Subcutaneous adipose tissue (tissue), 4 donors: Measurements from ENCODE around the gene SLC28A2. TPM values are rescaled to one million over a fixed set of nuclear protein-coding genes. Genes with fewer than 3 reads are reported as not detected.

ENCODE experiments used
- CTCF ChIP-seq: fragments of 450-650 bp; IDR thresholded peaks from one replicate; pipeline ENCODE4 v1.5.1; 2016; ENCODE audit warnings: low read depth, mild to moderate bottlenecking, control low read depth, antibody characterized with exemption, moderate library complexity
- total RNA-seq, 4 donors: library from RNA; depleted of rRNA; stranded (reverse); fragments of >200 nt; gene quantifications; one replicate each; pipeline ENCODE4 v1.1.0, GENCODE V29; 2016

Gene SLC28A2
- total RNA-seq, 4 donors from 2014 or later: not detected

- TF ChIP-seq CTCF: no peak
Measured at GRCh38 chr15:45225506-45226273, 26.3 kb upstream of the SLC28A2 start.

DNA sequence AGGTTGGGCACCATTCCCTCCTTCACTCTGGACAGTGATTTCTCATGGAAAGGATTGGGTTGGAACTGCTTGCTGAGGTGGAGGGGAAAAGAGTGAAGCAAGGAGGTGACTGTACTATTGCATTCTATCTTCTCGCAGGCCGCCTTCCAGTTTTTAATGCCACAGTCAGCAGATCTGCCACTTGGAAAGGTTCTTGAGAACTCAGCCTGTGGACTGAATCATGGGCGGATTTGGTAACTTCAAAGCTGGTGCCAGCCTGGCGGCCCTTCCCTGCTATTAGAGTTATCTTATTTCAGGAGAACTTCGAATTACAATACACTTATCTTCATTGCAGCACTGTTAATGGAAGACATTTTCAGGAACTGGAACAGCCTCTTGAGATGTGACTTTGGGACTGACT, 23.1 kb upstream of the SLC28A2 start:
- no peak for TF ChIP-seq CTCF

DNA sequence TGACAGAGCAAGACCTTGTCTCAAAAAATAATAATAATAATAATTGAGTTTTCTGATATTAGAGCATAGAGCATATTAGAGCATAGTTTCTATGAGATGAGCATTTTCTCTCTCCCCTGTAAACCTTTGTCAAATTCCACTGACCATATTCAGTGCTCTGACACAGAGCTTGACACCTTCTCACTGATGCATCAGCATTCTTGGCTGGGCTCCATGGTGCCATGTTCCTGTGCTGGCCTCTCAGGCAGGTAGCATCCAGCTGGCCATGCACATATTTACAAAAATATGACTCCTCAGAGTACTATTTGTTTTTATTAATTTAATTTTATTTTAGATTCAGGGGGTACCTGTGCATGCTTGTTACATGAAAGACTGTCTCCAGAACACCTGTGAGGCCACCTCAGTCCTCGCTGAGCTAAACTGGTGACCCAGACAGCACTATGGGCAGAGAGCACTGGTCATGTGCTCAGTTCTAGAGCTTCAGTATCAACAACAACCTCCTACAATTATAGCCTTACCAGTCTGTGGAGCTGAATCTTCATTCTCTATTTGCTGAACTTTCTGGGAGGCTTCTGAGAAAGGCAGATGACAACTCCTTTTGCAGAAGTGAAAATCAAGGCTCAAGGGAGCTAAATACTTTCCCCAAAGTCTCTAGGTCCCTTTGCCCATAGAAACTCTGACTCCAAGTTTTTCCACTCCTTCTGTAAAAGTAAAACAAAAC, 21.6 kb upstream of the SLC28A2 start:
- TF ChIP-seq CTCF: no peak

DNA sequence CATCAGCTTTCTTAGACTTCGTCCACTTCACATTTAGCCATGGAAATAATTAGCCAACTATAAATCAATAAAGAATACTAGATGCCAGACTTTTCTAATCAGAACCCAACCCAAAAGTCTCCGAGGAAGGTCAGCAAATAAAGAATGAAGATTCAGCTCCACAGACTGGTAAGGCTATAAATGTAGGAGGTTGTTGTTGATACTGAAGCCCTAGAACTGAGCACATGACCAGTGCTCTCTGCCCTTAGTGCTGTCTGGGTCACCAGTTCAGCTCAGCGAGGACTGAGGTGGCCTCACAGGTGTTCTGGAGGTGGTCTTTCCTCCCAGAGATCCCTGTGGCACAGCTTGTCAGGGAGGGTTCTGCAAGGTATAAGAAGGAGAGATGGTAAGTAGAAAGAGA, 20.9 kb upstream of the SLC28A2 start:
- TF ChIP-seq CTCF: no peak

DNA sequence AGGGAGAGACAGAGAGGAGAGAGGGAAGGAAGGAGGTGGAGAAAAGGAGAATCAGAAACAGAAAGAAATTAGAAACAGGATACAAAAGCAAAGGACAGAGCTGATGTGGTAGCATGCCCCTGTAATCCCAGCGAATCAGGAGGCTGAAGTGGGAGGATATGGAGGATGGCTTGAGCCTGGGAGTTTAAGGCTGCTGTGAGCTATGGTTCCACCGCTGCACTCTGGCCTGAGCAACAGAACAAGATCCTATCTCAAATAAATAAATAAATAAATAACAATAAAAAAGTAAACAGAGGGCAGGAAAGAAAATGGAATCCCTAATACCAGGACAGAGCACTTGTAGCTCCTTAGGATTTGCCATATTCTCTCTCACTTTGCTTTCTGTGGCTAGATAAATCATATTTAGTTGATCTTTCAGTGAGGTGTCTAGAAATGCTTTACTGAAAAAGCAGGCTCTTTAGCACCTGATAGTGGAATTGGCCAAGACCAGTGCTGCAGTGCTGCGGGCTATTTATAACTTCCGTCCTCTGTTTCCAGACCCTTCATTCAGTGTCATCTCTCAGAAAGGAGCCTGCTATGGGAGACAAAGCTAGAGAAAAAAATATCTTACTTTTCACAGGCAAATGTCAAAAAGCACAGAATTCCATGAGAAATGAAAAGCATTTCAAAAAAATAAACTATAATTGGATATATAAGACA, 20.0 kb upstream of the SLC28A2 start:
- no peak for TF ChIP-seq CTCF

GRCh38 chr15:45234562-45235235, 17.3 kb upstream of the SLC28A2 start:
- TF ChIP-seq CTCF: no peak
